ENCODE results near the gene NHS.

Gene NHS

GRCh38 chrX:17374619-17375366 is at the start of gene NHS:
Gene NHS, plus strand, starts transcription at chrX:17375200. Its CDS starts 558 bp downstream, at chrX:17375758.
- peak; percentile 1 to 25 for DNase-seq

DNA sequence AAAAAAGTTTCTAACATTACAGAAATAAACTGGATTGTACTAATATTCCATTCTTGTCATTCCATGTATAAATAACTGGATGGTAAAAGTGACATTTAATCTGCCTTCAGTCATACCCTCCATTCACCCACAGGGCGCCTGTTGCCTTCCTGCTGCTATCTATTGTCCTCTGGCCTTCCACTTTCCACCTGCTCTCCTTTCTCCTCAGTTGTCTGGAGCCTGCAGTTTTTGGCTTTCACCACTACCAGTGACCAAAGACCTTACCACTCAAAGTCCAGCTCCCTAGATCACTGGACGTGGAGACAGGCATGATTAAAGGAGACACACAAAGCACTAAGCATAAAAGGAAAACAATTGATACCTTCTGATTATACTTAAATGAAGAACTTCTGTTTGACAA is 46.2 kb upstream of the NHS start:
- no peak for DNase-seq

- no peak for DNase-seq
Measured at GRCh38 chrX:17336377-17336776, 38.6 kb upstream of the NHS start.

DNA sequence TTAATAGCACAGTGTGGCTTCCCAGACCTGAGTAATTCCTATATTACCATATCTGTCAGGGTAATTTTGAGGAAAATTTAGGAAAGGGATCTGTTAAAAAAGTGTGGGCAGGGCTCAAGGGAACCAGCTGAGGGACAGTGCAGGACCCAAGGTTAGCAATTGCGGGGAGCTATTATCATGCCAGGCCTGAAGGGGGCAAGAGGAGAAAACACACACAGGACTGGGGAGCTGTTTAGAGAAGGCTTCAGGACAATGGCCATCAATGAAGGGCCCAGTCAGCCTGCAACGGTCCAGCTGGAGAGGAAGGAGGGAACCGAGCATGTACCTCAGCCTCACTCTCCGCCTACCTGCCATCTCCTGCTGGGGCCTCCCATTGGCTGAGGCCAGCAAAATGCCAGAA is 19.0 kb upstream of the NHS start:
- no peak for DNase-seq

DNA sequence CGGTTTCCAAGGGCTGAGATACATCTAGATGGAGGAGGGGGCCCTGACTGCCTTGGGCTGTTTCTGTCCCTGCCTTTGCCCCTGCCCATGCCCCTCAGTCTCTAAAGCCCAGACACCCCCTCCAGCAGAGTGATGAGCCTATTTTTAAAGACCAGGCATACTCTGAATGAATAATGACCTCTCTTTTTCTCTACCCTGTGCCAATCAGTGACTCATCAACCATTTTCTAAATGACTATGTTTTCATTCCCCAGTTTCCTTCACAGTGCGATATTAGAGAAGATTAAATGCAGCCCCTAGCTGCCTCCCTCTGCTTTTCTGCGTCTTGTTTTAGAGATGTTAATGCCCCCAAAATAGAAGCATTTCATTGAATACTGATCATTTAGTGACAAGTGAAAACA is 15.5 kb upstream of the NHS start:
- no peak for DNase-seq

DNA sequence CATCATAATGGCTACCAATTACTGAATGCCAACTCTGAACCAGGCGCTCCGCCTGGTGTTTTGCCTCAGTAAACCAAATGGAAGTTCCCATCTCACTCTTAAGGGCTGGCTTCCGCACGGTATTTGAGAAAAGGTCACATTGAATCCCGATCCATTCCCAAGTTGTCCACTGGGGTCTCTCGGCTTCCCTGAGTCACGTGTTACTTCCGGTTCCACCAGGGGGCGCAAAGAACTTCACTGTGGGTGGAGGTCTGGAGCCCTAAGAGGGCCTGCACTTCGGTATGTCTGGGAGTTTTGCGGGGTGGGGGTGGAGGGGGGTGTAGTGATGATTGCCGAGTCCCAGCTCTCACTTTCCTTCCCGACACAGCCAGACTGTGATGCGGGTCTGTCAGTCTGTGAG is 13.4 kb upstream of the NHS start:
- no peak for DNase-seq

DNA sequence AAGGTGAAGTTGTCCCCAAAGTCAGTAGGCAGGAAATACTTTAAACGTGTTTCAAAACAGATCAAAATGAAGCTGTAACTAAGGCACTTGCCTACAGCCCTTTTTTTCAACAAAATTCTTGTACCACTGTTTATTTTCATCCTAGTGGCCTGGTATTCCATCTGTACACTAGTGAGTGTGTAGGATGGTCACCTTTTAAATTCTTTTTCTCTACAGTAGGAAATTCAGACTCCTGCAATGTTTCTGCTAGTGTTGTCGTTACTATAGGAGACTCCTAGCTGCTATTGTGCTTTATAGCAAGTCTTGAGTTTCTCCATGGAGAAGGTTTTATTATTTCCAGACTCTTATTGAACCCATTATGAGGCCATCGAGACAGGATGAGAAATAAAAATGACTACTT is 7.0 kb upstream of the NHS start:
- DNase-seq: no peak

GRCh38 chrX:17369309-17369708 is 5.7 kb upstream of the NHS start:
- no peak for DNase-seq

DNA sequence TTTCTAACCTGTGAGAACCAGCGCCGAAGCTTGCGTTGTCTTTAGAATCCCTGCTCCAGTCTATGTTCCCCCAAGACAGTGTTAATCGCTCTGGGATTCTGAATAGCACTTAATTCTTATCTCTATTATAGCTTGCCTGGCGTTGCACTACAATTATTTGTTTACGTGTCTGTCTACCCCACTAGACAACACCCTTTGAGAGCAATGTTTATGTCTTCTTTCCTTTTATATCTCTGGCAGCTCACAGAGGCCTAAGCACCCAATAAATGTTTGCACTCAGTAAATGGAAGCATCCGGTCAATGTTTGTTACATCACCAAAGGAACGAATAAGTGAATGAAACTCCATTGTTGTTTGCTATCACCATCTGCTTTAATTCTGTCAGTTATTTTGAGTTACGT is 4.8 kb upstream of the NHS start:
- DNase-seq: no peak

DNA sequence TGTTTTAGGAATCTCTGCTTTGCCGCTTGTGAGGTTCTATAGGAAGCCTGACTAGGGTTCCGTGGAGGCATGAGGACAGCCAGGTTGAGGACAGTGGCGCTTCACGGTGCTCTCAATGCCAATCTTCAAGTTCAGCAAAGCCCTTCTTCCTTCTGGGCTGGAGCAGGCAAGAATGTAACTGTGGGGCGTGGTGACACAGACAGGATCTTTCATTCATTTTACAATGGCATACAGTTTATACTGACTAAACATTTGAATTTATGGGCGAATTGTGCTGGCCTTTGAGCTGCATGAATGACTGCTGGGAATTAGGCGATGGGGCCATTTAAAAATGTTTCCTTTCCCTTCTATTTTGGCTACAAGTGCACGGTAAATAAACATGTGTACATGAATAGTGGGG is 2.9 kb upstream of the NHS start:
- DNase-seq: no peak

DNA sequence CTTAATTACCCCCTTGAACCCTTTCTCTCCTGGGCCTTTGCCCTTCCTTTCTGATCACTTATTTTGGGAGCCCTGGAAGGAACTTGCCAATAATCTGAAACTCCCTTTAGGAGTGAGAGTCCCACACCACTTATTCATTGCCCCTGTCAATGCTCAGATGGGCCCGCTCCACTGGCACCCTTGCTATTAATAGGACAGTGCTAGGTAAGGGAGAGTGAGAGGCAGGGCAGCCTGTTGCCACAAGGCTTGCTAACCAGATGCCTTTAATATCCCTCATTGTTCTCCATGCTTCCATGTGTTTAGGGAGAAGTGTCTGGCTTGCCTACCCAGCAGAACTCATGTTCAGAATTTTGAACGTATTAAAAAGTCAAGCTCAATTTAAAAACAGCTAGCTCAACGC is 1.7 kb upstream of the NHS start:
- DNase-seq: no peak

DNA sequence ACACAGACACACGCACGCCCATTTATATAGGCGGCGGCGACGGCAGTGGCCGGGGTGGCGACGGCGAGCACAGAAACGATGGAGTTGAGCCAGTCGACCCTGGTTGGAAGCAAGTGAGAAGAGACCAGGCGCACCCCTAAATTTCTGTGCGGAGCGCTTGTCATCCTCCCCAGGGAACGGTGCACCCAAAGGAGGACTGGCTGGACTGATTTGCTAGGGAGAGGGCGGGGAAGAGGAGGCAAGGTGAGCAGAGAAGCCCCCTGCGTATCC is 302 bp downstream of the NHS start:
- DNase-seq: no peak

DNA sequence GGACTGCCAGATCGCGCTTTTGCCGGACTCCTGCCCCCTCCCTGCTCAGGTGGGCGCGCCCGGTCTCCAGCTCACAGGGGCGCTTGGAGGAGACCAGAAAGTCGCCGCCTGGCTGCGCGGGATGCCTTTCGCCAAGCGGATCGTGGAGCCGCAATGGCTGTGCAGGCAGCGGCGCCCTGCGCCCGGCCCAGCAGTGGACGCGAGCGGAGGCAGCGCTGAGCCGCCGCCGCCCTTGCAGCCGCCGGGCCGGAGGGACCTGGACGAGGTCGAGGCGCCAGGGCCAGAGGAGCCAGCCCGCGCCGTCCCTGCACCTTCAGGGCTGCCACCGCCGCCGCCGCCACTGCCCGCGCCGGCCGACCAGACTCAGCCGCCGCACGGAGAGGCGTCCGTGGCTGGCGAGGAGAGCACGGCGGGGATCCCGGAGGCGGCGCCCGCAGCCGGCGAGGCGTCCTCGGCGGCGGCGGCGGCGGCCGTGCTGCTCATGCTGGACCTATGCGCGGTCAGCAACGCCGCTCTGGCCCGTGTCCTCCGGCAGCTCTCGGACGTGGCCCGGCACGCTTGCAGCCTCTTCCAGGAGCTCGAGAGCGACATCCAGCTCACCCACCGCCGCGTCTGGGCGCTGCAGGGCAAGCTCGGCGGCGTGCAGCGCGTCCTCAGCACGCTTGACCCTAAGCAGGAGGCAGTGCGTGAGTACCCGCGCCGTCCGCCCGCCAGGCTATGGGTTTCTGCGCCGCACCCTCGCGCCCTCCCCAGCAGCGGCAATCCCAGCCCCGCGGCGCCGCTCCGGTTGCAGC is 834 bp downstream of the NHS start:
- DNase-seq: no peak

DNA sequence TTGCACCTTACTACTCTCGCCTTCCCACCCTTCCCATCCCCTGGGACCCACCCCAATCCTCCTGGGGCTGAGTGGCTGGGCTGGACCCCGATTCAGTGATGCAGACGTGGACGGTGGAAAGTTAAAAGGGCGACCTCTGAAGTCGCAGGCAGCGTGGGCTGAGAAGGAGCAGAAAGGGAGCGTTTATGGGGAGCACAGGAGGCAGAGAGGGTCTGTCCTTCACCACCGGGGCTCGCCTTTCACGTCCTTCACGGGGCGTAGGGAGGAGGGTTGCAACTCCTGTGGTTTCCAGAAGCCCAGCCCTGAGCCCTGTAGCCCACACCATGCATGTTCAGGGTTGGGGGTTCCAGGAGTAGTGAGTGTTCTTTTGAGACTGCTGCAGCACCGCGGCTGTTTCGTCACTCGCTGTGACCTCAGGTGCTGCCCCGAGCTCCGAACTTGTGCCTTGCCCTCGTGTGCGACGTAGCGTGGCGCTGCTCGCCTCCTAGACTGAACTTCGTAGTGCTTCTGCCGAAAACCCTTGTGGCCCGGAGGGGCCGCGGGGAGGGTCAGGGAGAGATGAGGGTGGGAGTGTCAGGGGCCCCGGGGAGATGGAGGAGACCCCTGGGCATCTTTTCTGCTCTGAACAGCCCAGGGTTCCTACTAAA is 1.6 kb downstream of the NHS start:
- no peak for DNase-seq

- no peak for DNase-seq
Measured at GRCh38 chrX:17377091-17377717, 2.2 kb downstream of the NHS start.

DNA sequence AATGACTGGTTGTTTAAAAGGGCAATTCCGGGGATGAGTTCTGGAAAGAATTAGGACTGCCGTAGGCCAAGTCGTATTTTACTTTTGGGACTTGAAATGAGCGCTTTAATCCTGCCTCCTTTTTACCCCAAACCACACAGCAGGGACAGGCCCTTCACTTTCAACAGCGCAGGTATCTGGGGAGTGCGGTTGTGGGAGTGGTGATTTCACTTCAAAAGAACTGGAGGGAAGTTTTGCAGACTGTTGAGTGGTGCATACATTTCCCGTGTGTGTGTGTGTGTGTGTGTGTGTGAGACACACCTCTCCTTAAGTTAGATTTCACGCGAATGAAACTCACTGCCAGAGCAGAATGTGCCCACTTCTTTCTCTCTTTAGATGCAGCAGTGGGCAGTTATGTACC is 2.8 kb downstream of the NHS start:
- DNase-seq: no peak

DNA sequence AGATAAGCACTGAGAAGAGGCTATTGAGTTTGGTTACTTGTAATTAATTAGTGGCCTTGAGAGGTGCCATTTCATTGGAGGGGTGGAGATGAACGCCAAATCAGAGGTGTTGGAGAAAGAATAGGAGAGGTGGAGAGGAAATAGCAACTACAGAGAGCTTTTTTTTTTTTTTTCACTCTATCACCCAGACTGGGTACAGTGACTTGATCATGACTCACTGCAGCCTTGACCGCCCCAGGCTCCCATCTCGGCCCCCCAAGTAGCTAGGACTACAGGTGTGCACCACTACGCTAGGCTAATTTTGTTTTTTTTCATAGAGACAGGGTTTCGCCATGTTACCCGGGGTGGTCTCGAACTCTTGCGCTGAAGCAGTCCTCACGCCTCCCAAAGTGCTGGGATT is 5.2 kb downstream of the NHS start:
- DNase-seq: no peak

- no peak for DNase-seq
Measured at GRCh38 chrX:17390419-17390850, 15.4 kb downstream of the NHS start.

DNA sequence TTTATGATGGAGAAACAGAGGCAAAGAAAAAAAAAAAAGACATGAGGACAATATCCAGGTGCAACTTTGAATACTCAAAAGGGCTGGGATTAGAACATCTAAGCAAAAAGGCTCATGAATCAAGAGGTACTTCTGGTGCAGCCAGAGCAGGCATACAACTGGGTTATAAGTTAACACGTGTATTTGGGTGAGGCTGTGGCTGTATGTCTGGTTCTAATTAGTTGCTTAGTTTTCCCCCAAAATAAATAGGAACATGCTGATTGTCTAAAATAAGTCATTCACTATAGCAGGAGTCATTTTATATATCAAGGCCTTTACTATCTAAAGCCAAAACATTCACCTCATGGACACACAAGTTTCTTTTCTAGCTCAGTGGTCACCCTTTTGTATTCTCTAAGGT is 20.2 kb downstream of the NHS start:
- DNase-seq: no peak

GRCh38 chrX:17397074-17397473 is 22.1 kb downstream of the NHS start:
- no peak for DNase-seq

DNA sequence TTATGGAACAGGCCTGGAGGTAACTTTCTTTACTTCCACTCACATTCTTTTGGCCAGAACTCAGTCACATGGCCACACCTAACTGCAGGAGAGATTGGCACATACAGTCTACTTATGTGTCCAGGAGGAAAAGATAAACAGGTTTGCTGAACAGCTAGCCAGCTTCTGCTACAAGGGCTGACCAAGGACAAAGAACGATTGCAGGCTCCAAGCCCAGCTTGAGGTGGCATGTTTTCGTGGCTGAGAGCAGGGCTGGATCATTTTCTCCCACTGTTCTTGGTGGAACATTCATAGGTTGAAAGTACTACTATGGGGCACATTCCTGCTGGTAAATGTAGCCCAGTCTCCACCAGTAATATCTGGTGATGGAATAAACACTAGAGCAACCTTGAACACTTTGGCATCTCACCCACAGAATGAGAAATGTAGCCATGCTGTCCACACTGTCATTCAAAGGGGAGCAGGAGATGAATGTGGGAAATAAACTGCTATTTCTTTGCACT is 28.2 kb downstream of the NHS start:
- no peak for DNase-seq

- DNase-seq: no peak
Measured at GRCh38 chrX:17403972-17404371, 29.0 kb downstream of the NHS start.

DNA sequence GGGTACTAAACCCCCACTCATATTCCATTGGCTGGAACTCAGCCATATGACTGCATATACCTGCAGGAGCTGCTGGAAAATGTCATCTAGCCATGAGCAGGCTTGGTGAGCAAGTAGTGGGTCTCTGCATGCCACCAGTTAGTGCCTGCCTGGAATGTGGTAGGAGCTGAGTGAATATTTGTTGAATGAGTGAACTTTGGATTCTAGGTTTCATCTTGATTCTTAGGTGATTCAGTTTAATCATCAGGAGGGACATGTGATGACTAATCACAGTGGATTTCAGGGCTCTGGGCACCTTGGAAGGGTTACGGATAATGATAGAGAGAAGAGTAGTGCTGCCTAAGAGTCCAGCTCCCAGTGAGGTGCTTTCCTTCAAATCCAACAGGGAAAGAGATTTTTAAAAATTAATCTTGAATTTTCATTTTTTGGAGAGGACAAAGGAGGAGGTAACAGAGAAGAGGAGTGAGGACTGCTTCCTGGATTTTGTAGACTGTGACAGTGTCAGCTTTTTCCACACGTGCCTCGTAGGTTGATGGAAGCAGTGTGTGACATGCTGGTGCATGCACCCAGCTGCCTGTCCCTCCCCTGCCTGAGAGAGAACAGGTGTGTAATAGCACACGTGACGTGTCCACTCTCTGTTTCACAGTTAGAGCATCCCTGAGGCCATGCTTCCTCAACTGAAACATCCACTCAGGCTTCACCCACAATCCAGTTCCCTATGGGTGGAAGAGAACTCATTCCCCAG is 30.4 kb downstream of the NHS start:
- peak; percentile 49 to 51 for DNase-seq
